ENCODE measurements around the gene KARS1. TPM values are rescaled to one million over a fixed set of nuclear protein-coding genes. Genes with fewer than 3 reads are reported as not detected.
"Not testable (repeated sequence)": the region's sequence is repeated elsewhere in the genome, so short reads cannot be mapped to it uniquely, and the experiment has no call there.

The KARS1 gene
- total RNA-seq, 1 donor from 2014 or later, result 157 TPM

- DNase-seq (ENCODE audit: extremely low read depth, low read depth, low spot score), result no peak
Measured at GRCh38 chr16:75626806-75627205, 20.7 kb downstream of the KARS1 start.

DNA sequence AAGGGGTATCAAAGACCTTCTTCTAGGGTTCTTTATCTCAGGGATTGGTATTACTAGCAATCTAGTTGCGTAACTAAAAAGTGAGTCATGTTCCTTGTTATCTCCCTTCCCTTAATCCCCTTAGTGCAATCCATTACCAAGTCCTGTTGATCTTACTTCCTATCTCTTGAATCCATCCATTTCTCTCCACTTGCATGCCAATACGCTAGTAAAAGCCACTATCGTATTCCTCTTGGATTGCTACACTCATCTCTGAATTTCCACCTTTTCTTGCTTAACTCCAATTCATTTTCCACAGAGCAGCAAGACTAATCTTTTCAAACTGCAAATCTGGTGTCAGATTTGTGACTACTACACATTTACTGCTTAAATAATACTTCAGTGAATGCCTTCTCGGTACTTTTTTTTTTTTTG is 22.5 kb downstream of the KARS1 start:
- no peak for DNase-seq (ENCODE audit: extremely low read depth, low read depth, low spot score)

- peak; percentile 90 for DNase-seq (ENCODE audit: extremely low read depth, low read depth, low spot score)
Measured at GRCh38 chr16:75622761-75623605, 24.5 kb downstream of the KARS1 start, which contains the start of gene ADAT1. Gene ADAT1, minus strand, starts transcription at chr16:75623281. Its CDS starts 2,482 bp downstream, at chr16:75620799.

- no peak for DNase-seq (ENCODE audit: extremely low read depth, low read depth, low spot score)
Measured at GRCh38 chr16:75621170-75621477, 26.3 kb downstream of the KARS1 start.

- no peak for DNase-seq (ENCODE audit: extremely low read depth, low read depth, low spot score)
Measured at GRCh38 chr16:75620326-75621169, 26.9 kb downstream of the KARS1 start.

- DNase-seq (ENCODE audit: extremely low read depth, low read depth, low spot score), result no peak
Measured at GRCh38 chr16:75618780-75619179, 28.7 kb downstream of the KARS1 start.

- no peak for DNase-seq (ENCODE audit: extremely low read depth, low read depth, low spot score)
Measured at GRCh38 chr16:75617121-75617520, 30.3 kb downstream of the KARS1 start.

DNA sequence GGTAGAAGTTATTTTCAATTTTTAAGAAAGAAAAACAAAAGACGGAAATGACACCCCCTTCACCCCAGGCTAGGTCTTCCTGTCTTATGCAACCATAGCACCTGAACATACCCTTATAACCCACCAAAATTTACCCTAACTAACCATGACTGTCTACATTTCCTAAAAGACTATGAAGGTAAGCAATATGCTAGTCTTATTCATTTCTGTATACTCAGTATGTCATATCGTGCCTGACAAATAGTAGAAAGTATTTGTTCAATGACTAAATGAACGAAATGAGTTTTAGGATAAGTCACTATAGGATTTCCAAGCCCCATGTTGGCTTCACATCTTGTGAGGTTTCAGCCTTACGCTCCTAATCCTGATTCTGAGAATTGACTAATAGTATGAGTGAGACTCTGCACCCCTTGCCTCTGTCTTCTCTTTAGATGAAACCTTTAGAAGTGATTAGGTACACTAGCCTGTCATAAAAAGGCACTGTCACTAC is 30.9 kb downstream of the KARS1 start:
- no peak for DNase-seq (ENCODE audit: extremely low read depth, low read depth, low spot score)

DNA sequence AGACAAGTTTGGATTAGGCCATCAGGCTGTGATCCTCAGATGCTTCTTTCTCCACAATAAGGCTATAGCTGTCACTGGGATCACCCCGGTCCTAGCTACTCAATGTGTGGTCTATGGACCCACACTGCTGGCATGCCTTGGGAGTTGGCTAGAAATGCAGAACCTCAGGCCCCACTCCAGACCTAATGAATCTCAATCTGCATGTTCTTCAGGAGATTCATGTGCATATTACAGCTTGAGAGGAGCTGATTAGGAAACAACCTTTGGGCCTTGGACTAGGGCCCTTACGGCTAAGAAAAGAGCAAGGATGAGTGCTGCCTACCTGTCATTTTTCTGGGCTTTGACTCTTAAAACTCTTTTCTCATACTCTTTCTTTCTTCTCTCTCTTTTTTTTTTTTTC is 31.8 kb downstream of the KARS1 start:
- DNase-seq (ENCODE audit: extremely low read depth, low read depth, low spot score), result no peak

DNA sequence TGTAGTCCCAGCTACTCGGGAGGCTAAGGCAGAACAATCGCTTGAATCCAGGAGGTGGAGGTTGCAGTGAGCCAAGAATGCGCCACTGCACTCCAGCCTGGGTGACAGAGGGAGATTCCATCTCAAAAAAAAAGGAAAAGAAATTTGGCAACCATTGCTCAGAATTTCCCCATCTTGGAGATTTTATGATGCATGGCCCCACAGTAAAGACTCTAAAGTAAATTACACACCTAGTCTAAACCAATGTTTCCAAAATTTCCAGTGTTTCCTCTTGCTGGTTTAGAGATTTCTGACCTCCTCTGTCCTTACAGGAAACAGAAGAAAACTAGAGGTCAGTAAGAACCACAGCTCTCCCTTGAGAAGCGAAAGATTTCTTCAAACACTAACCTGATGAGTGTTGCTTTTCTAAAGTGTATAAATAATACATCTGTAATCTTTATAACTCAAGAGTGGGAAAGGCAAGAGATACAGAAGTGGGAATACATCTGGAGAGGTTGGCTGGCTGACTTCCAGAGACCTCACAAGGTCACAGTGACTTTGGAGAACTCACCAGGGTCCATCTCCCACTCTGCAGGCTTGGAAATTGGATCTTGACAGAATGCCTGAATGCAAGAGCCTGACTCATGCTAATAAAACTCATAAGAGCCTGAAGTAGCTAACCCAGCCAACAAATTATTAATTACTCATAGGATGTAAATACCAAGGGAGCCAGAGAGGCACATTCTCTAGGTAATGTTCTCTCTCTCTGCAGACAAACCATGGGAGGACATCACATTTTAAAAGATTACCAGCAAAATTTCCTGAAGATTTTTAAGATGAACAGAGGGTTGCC is 33.2 kb downstream of the KARS1 start:
- DNase-seq (ENCODE audit: extremely low read depth, low read depth, low spot score), result no peak

DNA sequence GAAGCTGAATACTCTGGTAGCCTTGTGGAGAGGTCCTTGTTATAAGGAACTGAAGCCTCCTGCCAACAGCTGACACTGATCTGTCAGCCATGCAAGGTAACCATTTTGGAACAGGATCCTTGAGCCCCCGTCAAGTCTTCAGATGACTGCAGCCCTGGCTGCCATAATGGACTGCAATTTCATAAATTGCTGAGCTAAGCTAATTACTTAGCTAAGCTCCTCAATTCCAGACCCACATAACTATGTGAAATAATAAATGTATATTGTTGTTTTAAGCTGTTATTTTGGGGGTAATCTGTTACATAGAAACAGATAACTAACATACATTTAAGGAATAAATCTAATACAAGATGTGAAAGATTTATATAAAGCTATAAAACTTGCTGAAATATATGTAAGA is 41.0 kb downstream of the KARS1 start:
- no peak for DNase-seq (ENCODE audit: extremely low read depth, low read depth, low spot score)

GRCh38 chr16:75603241-75603640 is 44.2 kb downstream of the KARS1 start:
- DNase-seq (ENCODE audit: extremely low read depth, low read depth, low spot score), result no peak

GRCh38 chr16:75599452-75600277 is 47.8 kb downstream of the KARS1 start:
- DNase-seq (ENCODE audit: extremely low read depth, low read depth, low spot score), result no peak

DNA sequence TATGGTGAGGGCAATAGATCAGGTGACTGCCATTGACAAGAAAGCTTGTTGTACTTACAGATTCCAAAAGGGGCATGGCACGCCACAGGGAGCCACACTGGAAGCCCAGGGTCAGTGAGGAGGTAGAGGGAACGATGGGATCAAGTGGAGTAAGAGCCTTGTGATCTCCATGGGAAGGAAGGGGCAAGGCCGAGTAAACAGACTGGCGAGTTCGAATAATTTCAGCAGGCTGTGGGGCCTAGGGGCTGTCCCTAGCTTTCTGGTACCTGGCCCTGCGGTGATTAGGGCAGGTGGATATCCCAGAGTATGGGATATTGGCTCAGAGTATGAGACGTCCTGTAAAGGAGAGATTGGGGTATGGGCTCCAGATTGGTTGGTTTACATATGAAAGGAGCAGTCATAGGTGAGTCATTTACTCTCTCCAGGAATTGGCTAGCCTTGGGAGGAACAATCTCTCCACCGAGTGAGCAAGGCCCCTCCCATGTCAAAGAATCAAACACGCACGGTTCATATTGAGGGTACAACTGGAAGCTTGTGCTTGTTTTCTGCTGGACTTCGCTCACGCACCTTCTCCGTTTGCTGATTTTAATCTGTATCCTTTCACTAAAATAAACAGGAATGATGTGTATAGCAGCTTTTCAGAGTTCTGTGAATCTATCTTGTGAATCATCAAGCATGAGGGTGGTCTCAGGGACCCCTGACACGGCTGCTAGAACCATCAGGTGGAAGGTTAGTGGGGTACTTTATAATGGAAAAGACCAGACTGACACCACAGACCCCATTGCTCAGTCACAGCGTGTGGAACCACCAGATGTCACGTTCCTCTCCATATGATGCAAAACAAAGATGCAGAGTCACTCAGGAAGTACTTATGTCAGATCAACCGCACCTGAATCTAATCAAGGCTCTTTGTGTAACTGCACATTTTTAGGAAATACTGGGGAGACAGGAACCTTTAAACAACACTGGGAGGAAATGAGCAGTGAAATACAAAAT is 53.3 kb downstream of the KARS1 start:
- DNase-seq (ENCODE audit: extremely low read depth, low read depth, low spot score), result peak; percentile 58

DNA sequence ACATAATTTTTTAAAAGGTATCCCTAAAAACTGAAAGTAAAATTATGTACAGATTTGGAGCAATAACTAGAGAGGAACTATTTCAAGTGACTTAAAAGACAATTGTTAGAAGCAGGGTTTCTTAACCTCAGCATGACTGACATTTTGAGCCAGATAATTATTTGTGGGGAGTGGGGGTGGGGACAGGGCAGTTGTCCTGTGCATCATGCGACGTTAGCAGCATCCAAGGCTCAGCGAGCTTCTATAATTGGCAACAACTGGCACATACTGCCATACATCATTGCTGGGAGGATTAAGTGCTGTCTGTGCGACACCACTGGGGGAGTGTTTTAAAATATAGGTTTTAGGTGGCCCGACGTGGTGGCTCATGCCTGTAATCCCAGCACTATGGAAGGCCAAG is 54.2 kb downstream of the KARS1 start:
- DNase-seq (ENCODE audit: extremely low read depth, low read depth, low spot score), result no peak

DNA sequence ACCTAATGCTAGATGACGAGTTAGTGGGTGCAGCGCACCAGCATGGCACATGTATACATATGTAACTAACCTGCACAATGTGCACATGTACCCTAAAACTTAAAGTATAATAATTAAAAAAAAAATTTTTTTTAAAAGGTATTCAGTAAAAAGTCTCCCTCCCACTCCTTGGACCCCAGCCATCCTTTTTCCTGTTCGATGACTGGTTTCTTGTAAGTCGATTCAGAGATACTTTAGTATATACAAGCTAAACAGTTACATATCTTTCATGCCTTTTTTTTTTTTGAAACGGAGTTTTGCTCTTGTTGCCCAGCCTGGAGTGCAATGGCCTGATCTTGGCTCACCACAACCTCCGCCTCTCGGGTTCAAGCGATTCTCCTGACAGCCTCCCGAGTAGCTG is 55.5 kb downstream of the KARS1 start:
- DNase-seq (ENCODE audit: extremely low read depth, low read depth, low spot score), result not testable (repeated sequence)

GRCh38 chr16:75590920-75591843 is 56.3 kb downstream of the KARS1 start:
- no peak for DNase-seq (ENCODE audit: extremely low read depth, low read depth, low spot score)

DNA sequence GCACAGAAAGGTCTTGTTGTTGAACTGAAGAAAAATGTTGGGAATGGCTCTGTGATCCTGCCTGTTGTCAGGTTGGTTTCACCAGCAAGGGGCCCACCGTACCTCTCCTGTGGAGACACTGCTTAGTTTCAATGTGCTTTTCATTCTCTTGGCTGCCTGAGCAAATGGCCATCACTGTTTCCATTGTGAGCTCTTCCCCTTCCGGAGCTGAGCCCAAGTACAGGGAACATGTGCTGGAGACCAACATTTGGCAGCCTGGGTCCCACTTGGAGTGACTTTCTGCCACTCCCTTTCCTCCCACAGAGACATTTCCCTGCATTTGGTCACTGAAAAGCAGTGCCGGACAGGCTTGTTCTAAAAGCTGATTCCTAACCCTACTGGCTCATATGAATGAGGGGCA is 58.2 kb downstream of the KARS1 start:
- DNase-seq (ENCODE audit: extremely low read depth, low read depth, low spot score), result no peak
